ENCODE measurements around the gene KCND3. TPM values are rescaled to one million over a fixed set of nuclear protein-coding genes. Genes with fewer than 3 reads are reported as not detected.

KCND3 gene
- total RNA-seq, 1 experiment from 2014 or later: 0.17 TPM

GRCh38 chr1:111988743-111989453 is 570 bp downstream of the KCND3 start:
- no peak for DNase-seq (ENCODE audit: low spot score)

DNA sequence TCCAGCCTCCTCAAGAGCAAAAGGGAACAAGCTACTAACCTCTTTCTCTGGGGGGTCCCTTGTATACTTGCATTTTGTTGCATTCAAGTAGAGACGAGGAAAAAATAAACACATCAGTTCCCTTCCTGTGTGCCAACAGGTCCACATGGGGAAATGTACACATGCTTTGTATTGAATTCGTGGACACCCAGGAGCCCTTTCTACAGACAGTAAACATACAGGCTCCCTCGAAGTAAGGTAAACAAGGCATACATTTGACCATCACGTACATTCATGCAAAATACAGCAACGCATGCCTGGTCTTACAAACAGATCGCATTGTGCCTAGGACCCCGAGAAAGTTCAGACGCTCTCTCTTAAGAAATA is 1.1 kb downstream of the KCND3 start:
- no peak for DNase-seq (ENCODE audit: low spot score)

- DNase-seq (ENCODE audit: low spot score): no peak
Observed at GRCh38 chr1:111987502-111987901, 2.0 kb downstream of the KCND3 start.

DNA sequence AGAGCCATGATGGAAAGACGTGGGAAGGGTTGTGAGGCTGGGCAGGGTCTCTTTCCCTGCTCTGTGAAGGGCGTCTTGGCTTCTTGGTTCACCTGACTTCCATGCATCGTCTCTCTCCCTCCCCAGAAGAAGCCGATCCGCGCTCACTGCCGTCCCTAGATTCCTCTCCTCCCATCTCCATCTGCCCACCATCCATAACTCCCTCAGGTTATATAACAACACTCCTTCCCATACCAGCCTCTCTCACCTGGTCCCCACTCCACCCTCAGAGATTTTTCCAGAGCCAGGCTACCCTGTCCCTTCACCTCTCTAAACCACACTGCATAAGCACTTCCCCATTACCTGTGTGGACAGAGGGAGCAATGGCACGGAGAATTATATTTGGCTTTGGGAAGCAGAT is 6.0 kb downstream of the KCND3 start:
- no peak for DNase-seq (ENCODE audit: low spot score)

GRCh38 chr1:111982428-111982827 is 7.0 kb downstream of the KCND3 start:
- DNase-seq (ENCODE audit: low spot score): no peak

GRCh38 chr1:111981871-111982270 is 7.6 kb downstream of the KCND3 start:
- DNase-seq (ENCODE audit: low spot score): no peak

DNA sequence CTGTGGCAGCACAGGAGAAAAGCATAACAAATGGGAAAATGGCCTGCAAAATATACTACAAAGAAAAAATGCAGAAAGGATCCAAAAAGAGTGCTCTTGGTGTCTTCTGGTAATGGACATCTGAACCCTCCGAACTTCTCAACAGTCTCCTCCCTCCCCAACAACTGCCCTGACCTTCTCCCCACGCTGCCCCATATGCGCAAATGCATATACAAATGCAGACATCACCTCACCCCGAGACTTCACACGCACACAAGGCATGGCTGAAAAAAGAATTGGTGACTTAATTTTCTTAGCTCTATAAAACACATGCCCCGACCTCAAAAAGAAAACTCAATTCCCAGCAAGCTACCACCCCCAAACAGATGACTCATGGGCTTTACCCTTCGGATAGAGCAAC is 8.4 kb downstream of the KCND3 start:
- DNase-seq (ENCODE audit: low spot score): no peak

DNA sequence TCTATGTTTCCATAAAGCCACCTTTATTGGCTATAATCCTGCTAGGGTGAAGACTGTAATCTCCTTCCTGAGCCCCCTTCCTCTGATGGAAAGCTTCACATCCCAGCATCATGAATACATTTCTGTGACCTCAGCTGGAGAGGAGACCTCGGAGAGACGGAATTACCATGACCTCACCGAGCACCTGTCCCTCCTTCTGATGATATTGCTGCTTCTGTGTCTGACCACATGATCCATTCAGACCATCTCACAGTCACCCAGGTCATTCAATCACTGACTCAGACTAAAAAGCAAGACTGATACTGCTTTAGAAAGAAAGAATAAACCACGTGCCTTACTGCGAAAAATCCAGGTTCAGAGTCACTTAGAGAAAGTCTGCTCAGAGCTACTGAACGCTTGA is 8.8 kb downstream of the KCND3 start:
- no peak for DNase-seq (ENCODE audit: low spot score)

- no peak for DNase-seq (ENCODE audit: low spot score)
Observed at GRCh38 chr1:111978695-111979094, 10.8 kb downstream of the KCND3 start.

DNA sequence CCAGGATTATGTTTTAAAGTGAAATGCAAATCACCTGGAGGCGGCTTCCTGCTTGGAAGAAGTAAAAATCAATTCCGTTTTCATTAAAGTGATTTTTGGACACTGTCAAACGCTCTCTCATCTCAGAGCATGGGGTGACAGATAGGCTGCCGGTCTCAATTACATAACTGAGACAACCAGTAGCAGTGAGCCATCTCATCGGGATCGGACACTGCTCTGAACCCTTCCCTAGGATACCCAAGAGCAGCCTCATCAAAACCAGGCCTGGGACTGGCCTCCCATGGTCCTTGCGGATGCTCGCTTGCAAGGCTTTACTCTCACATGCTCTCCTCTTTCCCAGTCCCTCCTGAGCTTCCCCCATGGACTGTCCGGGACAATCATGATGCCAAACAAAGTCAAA is 12.1 kb downstream of the KCND3 start:
- no peak for DNase-seq (ENCODE audit: low spot score)

DNA sequence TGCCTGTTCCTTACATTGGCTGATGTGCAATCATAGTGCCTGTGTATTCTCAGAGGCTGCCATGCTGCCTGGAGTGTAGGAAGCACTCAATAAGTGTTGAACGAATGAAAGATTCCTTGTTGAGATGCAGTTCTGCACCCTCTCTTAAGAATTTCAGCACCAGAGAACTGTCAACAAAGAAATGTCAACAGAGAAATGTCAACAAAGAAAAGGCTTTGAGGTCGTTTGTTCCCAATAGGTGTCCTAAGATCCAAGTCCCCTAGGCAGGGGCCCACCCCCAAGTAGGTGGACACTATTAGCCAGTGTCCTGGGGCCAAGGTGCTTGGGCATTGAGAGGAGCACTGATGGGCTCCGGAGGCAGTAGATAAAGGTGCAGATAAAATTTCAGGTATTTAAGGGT is 12.6 kb downstream of the KCND3 start:
- DNase-seq (ENCODE audit: low spot score): no peak

GRCh38 chr1:111976332-111976731 is 13.1 kb downstream of the KCND3 start:
- DNase-seq (ENCODE audit: low spot score): no peak

DNA sequence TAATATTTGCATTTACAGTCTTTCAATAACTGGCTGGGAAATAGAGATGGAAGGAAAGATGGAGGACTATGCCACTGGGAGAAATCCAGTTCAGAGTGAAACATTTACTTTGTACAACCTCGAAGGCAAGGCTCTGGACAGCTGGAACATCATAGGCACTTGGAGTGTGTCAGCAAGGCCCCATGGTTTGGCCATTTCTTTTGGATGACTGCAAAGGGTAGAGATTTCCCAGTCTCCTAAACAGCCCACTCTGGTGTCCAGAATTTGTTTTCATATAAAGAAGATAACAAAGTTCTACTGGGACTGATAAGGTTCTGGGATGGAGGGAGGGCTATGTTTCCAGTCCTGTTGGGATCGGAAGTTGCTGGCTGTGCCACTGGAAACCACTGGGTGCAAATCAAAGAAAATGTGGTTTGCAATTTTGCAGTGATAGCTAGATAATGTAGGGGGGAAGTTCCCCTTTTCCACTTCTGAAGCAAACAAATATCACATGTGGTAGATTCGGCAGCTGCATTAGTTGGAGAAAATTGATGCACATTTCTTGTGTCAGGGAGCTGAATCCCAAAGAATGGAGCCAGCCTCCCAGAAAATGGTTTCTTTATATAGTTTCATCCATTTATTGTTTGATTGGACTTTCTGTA is 16.2 kb downstream of the KCND3 start:
- no peak for DNase-seq (ENCODE audit: low spot score)

- no peak for DNase-seq (ENCODE audit: low spot score)
Observed at GRCh38 chr1:111971396-111971795, 18.1 kb downstream of the KCND3 start.

DNA sequence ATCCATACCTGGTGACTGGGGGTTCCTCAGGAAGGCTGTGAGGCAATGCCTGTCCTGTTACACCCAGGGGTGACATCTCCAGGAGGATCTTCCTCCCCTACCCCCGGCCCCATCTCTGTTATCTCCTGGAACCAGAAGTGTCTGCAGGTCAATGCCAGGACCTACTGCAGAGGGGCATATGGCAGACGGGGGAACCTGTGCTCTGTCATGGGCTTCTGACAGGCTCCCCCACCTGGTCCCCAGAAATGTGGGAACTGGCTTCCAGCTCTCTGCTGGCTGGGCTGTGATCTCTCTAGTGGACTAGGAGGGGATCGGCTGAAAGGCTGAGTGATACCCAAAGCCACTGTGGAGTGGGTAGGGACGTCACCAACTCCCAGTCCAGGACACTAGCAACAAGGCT is 21.0 kb downstream of the KCND3 start:
- no peak for DNase-seq (ENCODE audit: low spot score)

DNA sequence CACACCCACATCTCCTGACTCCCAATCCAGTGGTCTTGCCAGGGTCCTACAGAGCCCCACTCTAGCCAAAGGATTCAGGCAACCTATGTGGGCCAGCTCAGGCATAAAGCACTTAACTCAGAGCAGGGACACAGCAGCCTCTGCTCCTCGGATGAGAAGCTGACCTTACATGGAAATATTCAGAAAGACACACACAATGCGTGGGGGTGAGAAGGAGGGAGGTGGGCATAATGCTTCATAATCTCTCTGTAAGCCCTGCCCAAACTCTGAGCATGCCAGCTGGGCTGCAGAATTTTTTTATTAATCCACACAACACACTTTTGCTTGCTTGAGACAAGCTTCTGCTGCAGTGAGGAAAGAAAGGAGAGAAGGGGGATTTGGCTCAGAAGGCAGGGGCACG is 21.6 kb downstream of the KCND3 start:
- DNase-seq (ENCODE audit: low spot score): no peak

GRCh38 chr1:111967067-111967690 is 22.3 kb downstream of the KCND3 start:
- DNase-seq (ENCODE audit: low spot score): no peak

DNA sequence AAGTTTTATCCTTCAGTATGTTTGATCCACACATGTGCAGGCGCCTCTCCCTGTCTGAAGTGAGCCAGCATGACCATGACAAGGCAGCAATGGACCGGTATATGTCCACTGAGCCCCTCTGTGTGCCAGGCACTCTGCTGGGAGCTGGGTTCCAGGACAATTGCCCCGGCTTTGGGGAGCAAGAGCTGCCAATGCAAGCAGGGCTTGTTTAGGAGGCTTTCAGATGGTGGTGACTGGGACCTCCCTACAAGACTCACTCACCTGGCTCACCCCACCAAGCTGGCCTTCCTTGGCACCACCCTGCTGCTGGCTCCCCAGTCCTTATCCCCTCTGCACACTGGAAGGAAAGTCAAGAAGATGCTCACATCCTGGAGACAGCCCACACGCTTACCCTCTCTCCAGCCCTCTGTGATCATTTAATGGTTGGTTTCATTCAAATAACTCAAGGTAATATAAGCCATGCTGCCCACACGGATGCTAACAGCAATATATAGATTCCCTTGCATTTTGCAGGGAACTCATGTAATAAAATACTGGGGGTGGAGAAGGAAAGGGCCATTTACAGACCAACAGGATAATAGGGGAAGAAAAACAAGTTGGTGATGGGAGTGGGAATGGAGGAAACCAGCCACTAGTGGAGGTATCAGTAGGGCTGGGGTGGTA is 23.6 kb downstream of the KCND3 start:
- DNase-seq (ENCODE audit: low spot score): no peak

GRCh38 chr1:111963985-111964738 is 25.3 kb downstream of the KCND3 start:
- no peak for DNase-seq (ENCODE audit: low spot score)

GRCh38 chr1:111961773-111962565 is 27.5 kb downstream of the KCND3 start:
- DNase-seq (ENCODE audit: low spot score): no peak

GRCh38 chr1:111961016-111961415 is 28.5 kb downstream of the KCND3 start:
- no peak for DNase-seq (ENCODE audit: low spot score)

All from A172 (cell line).